Peyer's patch (tissue), 4 donors: ENCODE measurements around the gene YTHDF1. TPM values are rescaled to one million over a fixed set of nuclear protein-coding genes. Genes with fewer than 3 reads are reported as not detected.

ENCODE experiments used
- DNase-seq, 3 donors: peaks; one replicate each; pipeline ENCODE4 v3.0.0-alpha.2; 2017 to 2019
- H3K27ac ChIP-seq, 4 donors: fragments of 200-600 bp; sonication (generic); one replicate each; pipeline ENCODE4 v1.5.1; 2016 to 2019
- H3K27me3 ChIP-seq, 2 donors: fragments of 200-600 bp; sonication (generic); one replicate each; pipeline ENCODE4 v1.5.1; 2019
- H3K36me3 ChIP-seq, 3 donors: fragments of 200-600 bp; sonication (generic); one replicate each; pipeline ENCODE4 v1.5.1; 2016 to 2019
- H3K4me1 ChIP-seq, 4 donors: fragments of 200-600 bp; sonication (generic); one replicate each; pipeline ENCODE4 v1.5.1; 2016 to 2019
- H3K4me3 ChIP-seq, 4 donors: fragments of 200-600 bp; sonication (generic); 1 replicate in 3 of 4; 2 replicates in 1 of 4; pipeline ENCODE4 v1.5.1; 2016 to 2019; ENCODE audit warnings: mild to moderate bottlenecking in 1 of 4
- H3K9me3 ChIP-seq, 4 donors: fragments of 200-600 bp; sonication (generic); one replicate each; pipeline ENCODE4 v1.5.1; 2016 to 2019; ENCODE audit warnings: mild to moderate bottlenecking in 1 of 4
- POLR2A ChIP-seq, 2 donors: fragments of 450-650 bp; IDR thresholded peaks; one replicate each; pipeline ENCODE4 v1.5.1; 2017; ENCODE audit warnings: antibody characterized with exemption in 2 of 2, mild to moderate bottlenecking in 2 of 2, moderate library complexity in 2 of 2
- total RNA-seq, 4 donors: library from RNA; depleted of rRNA; stranded (reverse); fragments of >200 nt; gene quantifications; one replicate each; pipeline ENCODE4 v1.1.0, GENCODE V29; 2016
- TF ChIP-seq, protein P1 (sequence below), 6 experiments: fragments of 450-650 bp in 4 of 6; fragments of 200-600 bp in 2 of 6; sonication (generic) in 1 of 6; IDR thresholded peaks; one replicate each; pipeline ENCODE4 v1.5.1; 2017 to 2019; ENCODE audit warnings: antibody characterized with exemption in 6 of 6, mild to moderate bottlenecking in 3 of 6, moderate library complexity in 1 of 6

Gene YTHDF1
- total RNA-seq, 4 donors from 2014 or later, result 25.7 to 30.5 (median 28.3) TPM

GRCh38 chr20:63189322-63189642, 26.6 kb downstream of the YTHDF1 start:
- no peak overlapping the region for H3K27ac ChIP-seq
- H3K27me3 ChIP-seq, result no peaks in the 10 kb centered on the region
- H3K9me3 ChIP-seq, result no peaks in the 10 kb centered on the region
- no peak for DNase-seq
- no peak overlapping the region for H3K4me3 ChIP-seq
- H3K4me1 ChIP-seq, result peaks cover 0 to 3% (median 0%) of the 10 kb centered on the region in 4 donors
- H3K36me3 ChIP-seq, result no peaks in the 10 kb centered on the region
- TF ChIP-seq, protein P1, sequence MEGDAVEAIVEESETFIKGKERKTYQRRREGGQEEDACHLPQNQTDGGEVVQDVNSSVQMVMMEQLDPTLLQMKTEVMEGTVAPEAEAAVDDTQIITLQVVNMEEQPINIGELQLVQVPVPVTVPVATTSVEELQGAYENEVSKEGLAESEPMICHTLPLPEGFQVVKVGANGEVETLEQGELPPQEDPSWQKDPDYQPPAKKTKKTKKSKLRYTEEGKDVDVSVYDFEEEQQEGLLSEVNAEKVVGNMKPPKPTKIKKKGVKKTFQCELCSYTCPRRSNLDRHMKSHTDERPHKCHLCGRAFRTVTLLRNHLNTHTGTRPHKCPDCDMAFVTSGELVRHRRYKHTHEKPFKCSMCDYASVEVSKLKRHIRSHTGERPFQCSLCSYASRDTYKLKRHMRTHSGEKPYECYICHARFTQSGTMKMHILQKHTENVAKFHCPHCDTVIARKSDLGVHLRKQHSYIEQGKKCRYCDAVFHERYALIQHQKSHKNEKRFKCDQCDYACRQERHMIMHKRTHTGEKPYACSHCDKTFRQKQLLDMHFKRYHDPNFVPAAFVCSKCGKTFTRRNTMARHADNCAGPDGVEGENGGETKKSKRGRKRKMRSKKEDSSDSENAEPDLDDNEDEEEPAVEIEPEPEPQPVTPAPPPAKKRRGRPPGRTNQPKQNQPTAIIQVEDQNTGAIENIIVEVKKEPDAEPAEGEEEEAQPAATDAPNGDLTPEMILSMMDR (IDR thresholded peaks at IDR 0.05), result no peak
- TF ChIP-seq POLR2A (IDR thresholded peaks at IDR 0.05), result no peak

DNA sequence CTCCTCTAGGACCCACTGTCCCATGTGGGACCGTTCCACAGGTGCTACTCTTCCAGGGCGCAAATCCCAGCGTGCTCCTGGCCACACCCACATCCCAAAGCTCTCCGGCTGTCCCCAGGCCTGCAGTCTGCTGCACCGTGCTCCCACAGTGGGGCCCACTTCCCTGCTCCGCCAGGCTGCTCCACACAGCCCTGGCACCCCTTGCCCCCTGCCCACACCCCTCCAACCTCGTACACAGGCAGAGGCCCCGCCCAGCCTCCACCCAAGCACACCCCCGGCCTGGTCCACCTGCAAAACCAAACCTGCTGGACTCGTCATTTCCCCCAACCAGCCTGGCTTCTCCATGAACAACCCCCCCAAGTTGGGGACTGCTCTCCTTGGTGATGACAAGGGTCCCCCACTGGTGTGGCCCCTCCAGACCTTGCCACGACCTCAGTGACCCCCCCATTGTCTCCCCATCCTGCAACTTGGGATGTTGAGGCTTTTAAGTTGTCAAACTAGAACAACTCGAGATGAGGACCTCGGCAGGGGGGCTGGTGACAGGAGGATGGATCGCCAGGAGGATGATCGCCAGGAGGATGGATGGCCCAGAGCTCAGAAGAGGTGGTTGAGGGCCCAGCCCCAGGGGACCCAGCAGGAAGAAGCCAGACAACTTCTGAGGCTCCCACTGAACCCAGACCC, 27.1 kb downstream of the YTHDF1 start:
- Histone ChIP-seq H3K27ac (no peak overlapping the region), H3K36me3 (no peaks in the 10 kb centered on the region), H3K4me3 (no peak overlapping the region), H3K27me3 (no peaks in the 10 kb centered on the region), H3K4me1 (peaks cover 0 to 3% (median 0%) of the 10 kb centered on the region in 4 donors), H3K9me3 (no peaks in the 10 kb centered on the region)
- no peak for TF ChIP-seq POLR2A (IDR thresholded peaks at IDR 0.05)
- TF ChIP-seq, protein P1 (IDR thresholded peaks at IDR 0.05), result no peak
- DNase-seq, result no peak

GRCh38 chr20:63188159-63188442, 27.8 kb downstream of the YTHDF1 start:
- DNase-seq, result no peak
- Histone ChIP-seq H3K27me3 (no peaks in the 10 kb centered on the region), H3K4me3 (no peak overlapping the region), H3K4me1 (peaks cover 0 to 3% (median 0%) of the 10 kb centered on the region in 4 donors), H3K36me3 (no peaks in the 10 kb centered on the region), H3K9me3 (no peaks in the 10 kb centered on the region), H3K27ac (no peak overlapping the region)
- TF ChIP-seq, protein P1 (IDR thresholded peaks at IDR 0.05), result no peak
- no peak for TF ChIP-seq POLR2A (IDR thresholded peaks at IDR 0.05)

- H3K9me3 ChIP-seq, result no peaks in the 10 kb centered on the region
- H3K27me3 ChIP-seq, result no peaks in the 10 kb centered on the region
- no peak overlapping the region for H3K27ac ChIP-seq
- no peak for TF ChIP-seq POLR2A (IDR thresholded peaks at IDR 0.05)
- H3K4me3 ChIP-seq, result no peak overlapping the region
- H3K4me1 ChIP-seq, result peaks cover 0 to 3% (median 0%) of the 10 kb centered on the region in 4 donors
- H3K36me3 ChIP-seq, result no peaks in the 10 kb centered on the region
- DNase-seq, result no peak
Observed at GRCh38 chr20:63187338-63188158, 28.4 kb downstream of the YTHDF1 start.

GRCh38 chr20:63186528-63187316, 29.2 kb downstream of the YTHDF1 start:
- H3K4me3 ChIP-seq, result no peak overlapping the region
- H3K36me3 ChIP-seq, result no peaks in the 10 kb centered on the region
- H3K9me3 ChIP-seq, result no peaks in the 10 kb centered on the region
- no peaks in the 10 kb centered on the region for H3K27me3 ChIP-seq
- H3K27ac ChIP-seq, result no peak overlapping the region
- TF ChIP-seq, protein P1 (IDR thresholded peaks at IDR 0.05), result peak in 1 of 6 experiments; percentile 10
- no peak for TF ChIP-seq POLR2A (IDR thresholded peaks at IDR 0.05)
- H3K4me1 ChIP-seq, result peaks cover 0 to 3% (median 0%) of the 10 kb centered on the region in 4 donors
- DNase-seq, result no peak

- Histone ChIP-seq H3K27ac (no peak overlapping the region), H3K4me1 (peaks cover 0 to 1% (median 0%) of the 10 kb centered on the region in 4 donors), H3K36me3 (no peaks in the 10 kb centered on the region), H3K27me3 (no peaks in the 10 kb centered on the region), H3K4me3 (no peak overlapping the region), H3K9me3 (no peaks in the 10 kb centered on the region)
- no peak for TF ChIP-seq POLR2A (IDR thresholded peaks at IDR 0.05)
- TF ChIP-seq, protein P1 (IDR thresholded peaks at IDR 0.05), result no peak
- no peak for DNase-seq
Observed at GRCh38 chr20:63186084-63186483, 29.8 kb downstream of the YTHDF1 start.
